H4 (cell line): ENCODE data around the gene DAGLA. TPM values are rescaled to one million over a fixed set of nuclear protein-coding genes. Genes with fewer than 3 reads are reported as not detected.

Source experiments
- DNase-seq: peaks from one replicate; pipeline ENCODE4 v3.0.0-alpha.2; 2015; ENCODE audit warnings: low spot score
- total RNA-seq: library from RNA; depleted of rRNA; stranded (reverse); fragments of >200 nt; shearing (Covaris generic); gene quantifications from 2 replicates; pipeline ENCODE4 v1.2.3, GENCODE V29; 2014

Gene DAGLA
- total RNA-seq, 1 experiment from 2014 or later = 0.83 TPM

- DNase-seq = no peak
These were observed 47.2 kb downstream of the DAGLA start for GRCh38 chr11:61727401-61727811.

GRCh38 chr11:61728066-61728939 lies 48.1 kb downstream of the DAGLA start:
- peak; percentile 23 for DNase-seq

- DNase-seq = peak; percentile 80
These were observed 48.7 kb downstream of the DAGLA start for GRCh38 chr11:61728940-61729219.

GRCh38 chr11:61730240-61730994 lies 50.2 kb downstream of the DAGLA start:
- peak; percentile 21 for DNase-seq

GRCh38 chr11:61731211-61731951 lies 51.2 kb downstream of the DAGLA start:
- no peak for DNase-seq

- no peak for DNase-seq
These were observed 51.9 kb downstream of the DAGLA start for GRCh38 chr11:61731952-61732675.

GRCh38 chr11:61732705-61733104 lies 52.5 kb downstream of the DAGLA start:
- no peak for DNase-seq

- DNase-seq = peak; percentile 77
These were observed 53.2 kb downstream of the DAGLA start for GRCh38 chr11:61733120-61733978.

GRCh38 chr11:61734767-61735166 lies 54.6 kb downstream of the DAGLA start:
- no peak for DNase-seq

- DNase-seq = no peak
These were observed 55.2 kb downstream of the DAGLA start for GRCh38 chr11:61735391-61735790.

GRCh38 chr11:61736310-61736709 lies 56.1 kb downstream of the DAGLA start:
- no peak for DNase-seq

- DNase-seq = no peak
These were observed 56.9 kb downstream of the DAGLA start for GRCh38 chr11:61737131-61737530.

GRCh38 chr11:61737636-61738386 lies 57.6 kb downstream of the DAGLA start:
- DNase-seq = no peak

- no peak for DNase-seq
These were observed 58.6 kb downstream of the DAGLA start for GRCh38 chr11:61738776-61739175.

GRCh38 chr11:61739413-61739812 lies 59.2 kb downstream of the DAGLA start:
- DNase-seq = no peak

- DNase-seq = no peak
These were observed 59.8 kb downstream of the DAGLA start for GRCh38 chr11:61739966-61740365.

GRCh38 chr11:61742391-61742790 lies 62.2 kb downstream of the DAGLA start:
- DNase-seq = no peak

- DNase-seq = no peak
These were observed 63.4 kb downstream of the DAGLA start for GRCh38 chr11:61743486-61744095.

GRCh38 chr11:61744181-61744580 lies 64.0 kb downstream of the DAGLA start:
- DNase-seq = no peak
